GM19099 (cell line): Measurements from ENCODE around the gene CLIC3.

Source experiments
- POLR2A ChIP-seq: IDR thresholded peaks from 3 replicates; pipeline ENCODE4 v1.6.1; 2011; ENCODE audit warnings: low read depth; ENCODE audit not compliant: insufficient read length; ENCODE audit errors: extremely low read depth

Gene CLIC3

DNA sequence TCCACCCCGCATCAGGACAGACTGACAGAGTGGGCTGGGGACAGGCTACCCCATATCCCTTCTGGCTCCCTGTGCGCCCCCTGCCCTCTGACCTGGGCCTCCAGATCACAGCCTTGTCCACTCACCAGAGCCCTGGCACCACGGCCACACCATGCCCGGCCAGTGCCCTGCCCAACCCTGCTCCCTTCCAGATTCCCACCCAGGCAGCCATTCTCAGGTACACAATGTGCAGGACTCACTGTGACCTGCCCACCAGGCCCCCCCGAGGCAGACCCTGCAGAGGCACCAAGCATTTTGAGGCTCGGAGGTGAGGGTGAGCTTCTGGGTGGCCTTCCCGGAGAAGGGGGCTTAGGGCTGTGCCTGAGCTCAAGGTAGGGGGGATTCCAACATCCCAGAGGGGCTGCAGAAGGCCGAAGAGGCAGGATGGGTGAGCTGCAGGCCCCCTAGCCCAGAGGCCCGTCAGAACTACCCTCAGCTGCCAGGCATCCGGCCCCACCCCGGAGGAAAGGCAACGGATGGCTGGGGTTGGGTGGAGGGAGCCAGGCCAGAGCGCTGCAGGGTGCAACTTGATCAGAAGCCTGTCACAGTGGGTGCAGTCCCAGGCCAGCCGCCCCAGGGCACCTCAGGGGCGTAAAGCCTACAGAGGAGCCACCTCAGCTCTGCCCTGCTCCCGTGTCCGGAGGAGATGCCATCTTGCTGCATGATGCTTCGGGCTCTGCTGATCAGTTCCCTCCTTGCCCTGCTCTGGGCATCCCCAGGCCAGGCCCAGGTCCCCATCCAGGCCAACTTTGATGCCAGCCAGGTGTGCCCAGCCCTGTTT lies 13.9 kb downstream of the CLIC3 start, which contains the start of gene LCNL1:
Gene LCNL1, plus strand, starts transcription at position 762 of the 820 bp plus-strand sequence. CDS start 594 bp downstream, outside the sequence.
- no peak for TF ChIP-seq POLR2A

DNA sequence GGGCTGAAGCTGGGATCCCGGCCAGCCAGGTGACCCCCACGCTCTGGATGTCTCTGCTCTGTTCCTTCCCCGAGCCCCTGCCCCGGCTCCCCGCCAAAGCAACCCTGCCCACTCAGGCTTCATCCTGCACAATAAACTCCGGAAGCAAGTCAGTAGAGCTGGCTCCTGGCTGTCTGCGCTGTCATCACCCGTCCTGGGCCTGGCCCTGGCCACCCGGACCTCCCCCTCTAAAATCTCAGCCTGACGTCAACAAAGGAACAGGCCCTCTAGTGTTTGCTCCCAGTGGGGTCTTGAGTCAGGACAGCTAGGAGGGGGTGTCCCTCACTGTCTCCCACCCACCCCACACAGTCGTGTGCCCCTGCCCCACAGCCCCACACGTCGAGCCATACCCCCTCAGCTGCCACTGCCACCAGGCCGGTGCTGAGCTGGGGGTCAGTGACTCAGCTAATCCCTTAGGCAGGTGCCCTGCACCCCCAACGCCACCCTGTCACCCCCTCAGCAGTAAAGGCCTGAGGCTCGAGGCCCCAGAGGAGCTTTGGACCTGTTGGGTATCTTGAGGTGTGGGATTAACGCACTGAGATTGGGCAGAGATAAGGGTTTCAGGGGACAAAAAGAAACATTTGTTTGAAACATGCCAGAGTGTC lies 14.7 kb downstream of the CLIC3 start:
- TF ChIP-seq POLR2A: no peak

DNA sequence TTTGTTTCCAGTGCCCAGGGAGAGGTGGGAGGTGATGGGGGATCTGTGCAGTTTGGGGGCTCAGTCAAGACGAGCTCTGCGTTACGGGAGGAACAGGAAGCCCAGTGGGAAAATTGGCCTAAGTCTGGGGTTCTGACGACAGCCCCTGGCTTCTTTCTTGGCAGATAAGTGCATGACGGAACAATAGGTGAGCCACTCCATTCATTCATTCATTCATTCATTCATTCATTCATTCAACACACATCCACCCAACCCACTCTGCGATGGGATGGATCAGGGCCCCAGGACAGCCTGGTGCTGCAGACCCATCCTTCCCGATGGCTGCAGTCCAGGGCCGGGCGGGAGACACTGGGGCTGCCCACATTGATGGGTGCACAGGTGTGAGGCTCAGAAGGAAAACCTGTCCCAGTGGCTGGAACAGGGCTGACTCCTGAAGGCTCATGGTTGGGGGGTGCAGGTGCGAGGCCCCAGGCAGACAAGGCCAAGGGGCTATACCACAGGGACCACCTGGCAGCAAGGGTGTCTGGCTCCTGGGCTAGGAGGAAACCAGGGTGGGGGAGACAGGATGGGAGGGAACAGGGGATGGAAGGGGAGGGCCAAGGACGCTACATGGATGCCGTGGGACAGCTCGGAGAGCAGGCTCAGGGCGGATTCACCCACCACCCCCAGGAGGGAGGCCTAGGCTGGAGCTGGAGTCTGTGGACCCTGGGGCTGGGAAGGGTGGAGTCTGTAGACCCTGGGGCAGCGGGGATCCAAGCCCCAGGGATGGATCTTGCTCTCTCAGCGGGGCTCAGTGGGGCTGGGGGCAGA lies 15.5 kb downstream of the CLIC3 start:
- no peak for TF ChIP-seq POLR2A

DNA sequence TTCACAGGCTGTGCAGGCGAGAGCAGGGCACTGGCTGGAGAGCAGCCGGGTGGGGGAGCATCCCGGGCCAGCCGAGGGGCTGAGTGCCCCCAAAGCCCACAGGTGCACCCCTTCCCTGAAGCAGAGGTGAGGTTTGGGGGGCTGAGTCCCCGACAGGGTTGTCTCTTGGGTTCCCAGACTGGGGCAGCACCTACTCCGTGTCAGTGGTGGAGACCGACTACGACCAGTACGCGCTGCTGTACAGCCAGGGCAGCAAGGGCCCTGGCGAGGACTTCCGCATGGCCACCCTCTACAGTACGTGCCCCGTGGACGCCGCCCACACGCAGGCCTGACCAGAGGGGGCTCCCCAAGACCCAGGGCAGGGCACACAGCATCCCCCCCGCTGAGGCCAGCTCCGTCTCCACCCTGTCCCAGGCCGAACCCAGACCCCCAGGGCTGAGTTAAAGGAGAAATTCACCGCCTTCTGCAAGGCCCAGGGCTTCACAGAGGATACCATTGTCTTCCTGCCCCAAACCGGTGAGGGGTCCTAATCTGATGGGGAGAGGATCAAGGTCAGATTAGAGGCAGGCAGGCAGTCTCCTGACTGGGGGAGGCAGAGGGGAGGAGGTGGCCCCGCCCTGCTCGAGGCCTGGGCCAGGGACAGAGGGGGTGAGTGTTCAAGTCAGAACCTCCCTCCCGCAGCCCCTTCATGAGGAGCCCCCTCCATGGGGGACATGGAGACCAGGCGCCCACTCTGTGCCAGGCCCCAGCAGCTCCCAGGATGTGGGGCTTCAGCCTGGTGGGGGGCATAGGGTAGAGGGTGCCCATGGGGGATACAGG lies 16.4 kb downstream of the CLIC3 start:
- no peak for TF ChIP-seq POLR2A

DNA sequence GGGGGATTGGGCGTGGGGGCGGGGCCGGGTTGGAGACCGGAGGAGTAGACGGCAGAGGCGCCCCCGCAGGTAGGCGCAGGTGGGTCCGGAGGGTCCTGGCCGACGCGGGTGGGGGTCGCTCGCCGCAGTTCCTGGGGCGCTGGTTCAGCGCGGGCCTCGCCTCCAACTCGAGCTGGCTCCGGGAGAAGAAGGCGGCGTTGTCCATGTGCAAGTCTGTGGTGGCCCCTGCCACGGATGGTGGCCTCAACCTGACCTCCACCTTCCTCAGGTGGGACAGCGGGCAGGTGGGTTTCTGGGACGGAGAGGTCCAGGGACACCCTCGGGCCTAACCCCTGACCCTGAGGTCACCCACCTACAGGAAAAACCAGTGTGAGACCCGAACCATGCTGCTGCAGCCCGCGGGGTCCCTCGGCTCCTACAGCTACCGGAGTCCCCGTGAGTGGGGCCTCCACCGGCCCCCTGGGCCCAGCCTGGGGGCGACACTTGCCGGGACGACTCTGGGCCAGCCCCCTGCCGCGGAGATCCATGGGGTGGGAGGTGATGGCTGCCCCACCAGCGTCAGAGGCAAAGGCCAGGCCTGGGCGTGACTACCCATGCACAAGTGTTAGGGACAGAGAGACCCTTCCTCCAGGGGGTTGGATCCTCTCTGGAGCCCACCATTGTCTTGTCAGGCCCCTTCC lies 17.4 kb downstream of the CLIC3 start:
- TF ChIP-seq POLR2A: no peak

DNA sequence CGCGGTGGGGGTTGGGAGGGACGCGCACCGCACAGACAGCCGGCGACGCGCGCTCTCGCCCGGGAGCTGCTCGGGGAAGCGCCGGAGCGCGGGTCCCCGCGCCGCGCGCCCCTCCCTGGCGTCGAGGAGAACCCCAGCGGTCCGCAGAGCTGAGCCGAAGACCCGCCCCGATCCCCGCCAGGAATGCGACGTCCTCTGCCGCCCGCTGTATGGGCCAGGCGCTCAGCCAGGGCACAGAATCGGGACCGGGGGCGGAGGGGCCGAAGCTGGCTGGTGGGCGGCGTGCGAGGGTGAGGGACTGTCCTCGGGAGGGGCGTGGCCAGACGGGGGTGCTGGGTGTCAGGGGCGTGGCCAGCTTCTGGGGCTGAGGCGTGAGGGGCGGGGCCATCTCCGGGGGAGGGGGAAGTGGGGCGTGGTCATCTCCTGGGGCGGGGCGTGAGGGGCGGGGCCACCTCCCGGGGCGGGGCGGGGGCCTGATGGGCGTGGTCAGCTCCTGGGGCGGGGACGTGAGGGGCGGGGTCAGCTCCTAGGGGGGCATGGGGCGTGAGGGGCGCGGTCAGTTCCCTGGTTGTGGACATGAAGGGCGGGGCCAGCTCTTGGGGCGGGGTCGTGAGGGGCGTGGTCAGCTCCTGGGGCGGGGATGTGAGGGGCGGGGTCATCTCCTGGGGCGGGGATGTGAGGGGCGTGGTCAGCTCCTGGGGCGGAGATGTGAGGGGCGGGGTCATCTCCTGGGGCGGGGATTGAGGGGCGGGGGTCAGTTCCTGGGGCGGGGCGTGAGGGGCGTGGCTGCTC lies 18.1 kb downstream of the CLIC3 start:
- no peak for TF ChIP-seq POLR2A

DNA sequence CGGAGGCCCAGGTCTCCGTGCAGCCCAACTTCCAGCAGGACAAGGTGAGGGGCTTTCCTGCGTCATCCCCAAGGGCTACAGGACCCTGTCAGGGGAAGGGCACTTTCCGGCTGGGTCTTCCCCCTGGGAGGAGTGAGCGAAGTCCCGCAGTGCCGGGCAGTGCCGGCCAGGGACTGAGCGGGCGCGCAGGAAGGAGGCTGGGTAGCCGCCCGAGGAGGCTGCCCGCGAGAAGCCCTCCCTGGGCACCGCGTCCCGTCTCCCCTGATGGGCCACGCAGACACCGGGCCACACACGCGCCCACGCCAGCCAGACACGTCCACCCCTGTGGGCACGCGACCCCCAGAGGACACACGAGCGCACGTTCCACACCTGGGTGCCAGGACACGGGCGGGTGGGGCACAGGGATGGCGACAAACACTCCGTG lies 18.7 kb downstream of the CLIC3 start:
- TF ChIP-seq POLR2A: no peak

DNA sequence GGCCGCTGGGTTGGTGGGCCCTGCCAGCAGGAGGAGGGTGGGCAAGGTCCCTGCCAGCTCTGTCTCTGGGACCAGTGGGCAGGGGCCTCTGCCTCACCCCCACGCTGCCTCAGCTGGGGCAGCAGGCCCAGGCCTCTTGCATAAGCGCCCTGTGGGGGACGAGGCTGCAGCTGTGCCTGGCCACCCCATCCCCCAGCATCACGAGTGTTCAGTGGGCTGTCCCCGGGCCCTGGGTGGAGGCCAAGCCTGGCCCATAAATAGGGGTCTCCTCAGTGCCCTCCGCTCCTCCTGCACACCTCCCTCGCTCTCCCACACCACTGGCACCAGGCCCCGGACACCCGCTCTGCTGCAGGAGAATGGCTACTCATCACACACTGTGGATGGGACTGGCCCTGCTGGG lies 19.1 kb downstream of the CLIC3 start, which contains the start of gene PTGDS:
Gene PTGDS, plus strand, starts transcription at position 282 of the 400 bp plus-strand sequence. Its CDS starts 75 bp downstream, at position 357.
- TF ChIP-seq POLR2A: no peak

DNA sequence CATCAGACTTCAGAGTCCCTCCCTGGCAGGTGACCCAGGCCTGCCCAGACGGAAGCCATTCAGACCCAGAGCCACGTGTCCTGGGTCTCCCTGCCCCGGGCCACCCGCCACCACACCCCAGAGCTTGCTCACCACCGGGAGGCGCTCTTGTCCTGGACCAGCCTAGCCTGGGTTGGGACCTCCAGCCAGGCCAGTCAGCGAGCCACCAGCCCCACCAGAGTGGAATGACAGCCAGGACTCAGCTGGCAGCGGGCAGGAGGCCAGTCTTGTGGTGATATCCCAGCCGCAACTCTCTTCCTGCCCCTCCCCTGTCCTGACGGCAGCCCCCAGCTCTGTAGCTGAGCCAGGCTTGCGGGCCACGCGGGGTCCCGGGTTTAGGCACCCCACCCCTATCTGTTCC lies 20.7 kb downstream of the CLIC3 start:
- no peak for TF ChIP-seq POLR2A

DNA sequence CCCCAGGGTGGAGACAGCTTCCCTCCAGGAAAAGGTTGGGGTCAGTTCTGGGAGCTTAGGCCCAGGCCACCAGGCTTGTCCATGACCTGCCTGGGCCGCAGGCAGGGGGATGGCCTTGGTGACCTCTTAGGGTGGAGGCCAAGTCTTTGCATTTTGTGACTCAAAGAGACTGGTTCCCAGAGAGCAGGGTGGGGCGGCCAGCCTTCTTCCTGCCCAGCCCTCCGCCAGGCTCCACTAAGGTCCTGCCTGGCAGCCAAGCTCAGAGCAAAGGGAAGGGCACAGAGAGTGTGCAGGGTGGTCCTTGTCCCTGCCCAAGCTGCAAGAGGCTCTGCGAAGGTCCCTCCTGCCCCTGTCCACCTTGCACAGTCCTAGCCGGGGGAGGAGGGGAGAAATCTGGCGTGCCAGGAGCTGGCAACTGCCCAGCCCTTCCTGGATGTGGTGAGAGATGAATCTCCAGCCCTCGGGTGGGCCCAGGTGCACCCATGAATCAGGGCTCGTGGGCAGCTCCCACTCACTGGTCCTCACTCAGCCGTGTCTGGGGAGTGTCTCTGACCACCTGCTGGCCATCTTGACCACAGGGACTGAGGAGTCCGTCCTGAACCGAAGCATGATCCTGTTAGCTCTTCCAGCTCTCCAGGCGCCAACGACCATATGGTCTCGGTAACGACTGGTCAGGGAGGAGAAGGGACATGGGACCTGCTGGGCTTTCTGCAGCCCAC lies 21.4 kb downstream of the CLIC3 start:
- TF ChIP-seq POLR2A: no peak

DNA sequence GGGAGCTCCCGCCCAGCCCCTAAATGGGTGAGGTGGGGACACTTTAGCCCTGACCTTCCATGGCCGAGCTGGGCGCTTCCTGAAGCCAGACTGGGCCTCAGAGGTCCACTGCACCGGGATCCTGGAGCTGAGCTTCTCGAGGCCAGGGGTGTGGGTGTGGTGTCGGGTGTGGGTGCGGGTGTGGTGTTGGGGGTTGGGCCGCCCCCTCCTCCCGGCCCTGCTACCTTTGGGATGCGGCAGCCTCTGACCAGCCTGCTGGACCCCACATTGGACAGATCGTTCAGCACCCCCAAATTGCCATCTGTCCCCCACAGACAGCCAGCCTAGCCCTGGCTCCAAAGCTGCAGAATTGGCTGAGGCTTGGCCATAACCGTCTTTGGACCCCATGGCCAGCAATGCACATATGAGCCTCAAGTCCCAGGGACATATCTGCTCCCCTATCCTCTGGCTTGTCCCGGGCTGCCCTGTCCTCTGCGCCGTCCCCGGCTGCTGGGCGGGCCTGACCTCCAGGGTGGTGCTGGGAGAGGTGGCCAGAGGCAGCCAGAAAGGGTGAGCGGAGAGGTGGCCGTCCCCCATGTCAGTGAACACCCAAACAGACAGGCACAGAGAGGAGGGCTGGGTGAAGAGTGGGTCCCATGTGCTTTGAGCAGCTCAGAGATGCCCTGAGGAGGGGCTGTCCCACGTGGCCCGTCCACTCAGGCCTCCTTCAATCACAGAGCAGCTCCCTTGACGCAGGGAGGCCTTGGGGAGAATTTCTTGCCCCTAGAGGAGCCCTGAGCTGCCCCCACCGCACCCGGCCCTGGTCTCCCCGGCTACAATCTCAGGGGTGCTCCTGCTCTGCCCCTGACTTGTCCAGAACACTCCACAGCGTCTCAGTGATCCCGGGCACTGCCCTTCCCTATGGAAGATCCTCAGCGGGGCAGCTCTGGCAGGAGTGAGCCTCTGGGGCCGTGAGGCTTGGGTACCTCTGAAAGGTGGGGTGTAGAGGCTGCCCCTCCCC lies 22.4 kb downstream of the CLIC3 start:
- no peak for TF ChIP-seq POLR2A
